GM11168 (cell line): Measurements from ENCODE around the gene CYTH1.
"Not testable (repeated sequence)": the region's sequence is repeated elsewhere in the genome, so short reads cannot be mapped to it uniquely, and the experiment has no call there.

Experiments used
- in situ Hi-C: fragments of 300-500 bp; cut with MboI; formaldehyde crosslinking; loops from one replicate; pipeline ENCODE4 v1.12.0; 2022; ENCODE audit warnings: low sequenced_read_pairs; ENCODE audit not compliant: unreplicated experiment

CYTH1 gene

GRCh38 chr17:78677303-78678221 is 104.5 kb downstream of the CYTH1 start:
- in situ Hi-C loops: no loop called here

- in situ Hi-C loops: no loop called here
Observed at GRCh38 chr17:78676412-78677302, 105.4 kb downstream of the CYTH1 start.

- in situ Hi-C loops: no loop called here
Observed at GRCh38 chr17:78675836-78676235, 106.2 kb downstream of the CYTH1 start.

- in situ Hi-C loops: no loop called here
Observed at GRCh38 chr17:78675316-78675616, 106.8 kb downstream of the CYTH1 start.

GRCh38 chr17:78674595-78675315 is 107.3 kb downstream of the CYTH1 start:
- in situ Hi-C loops: no loop called here

- in situ Hi-C loops: no loop called here
Observed at GRCh38 chr17:78674156-78674555, 107.9 kb downstream of the CYTH1 start.

GRCh38 chr17:78673395-78673794 is 108.7 kb downstream of the CYTH1 start:
- in situ Hi-C loops: no loop called here

GRCh38 chr17:78672871-78673371 is 109.2 kb downstream of the CYTH1 start:
- in situ Hi-C loops: no loop called here

- in situ Hi-C loops: no loop called here
Observed at GRCh38 chr17:78672005-78672404, 110.1 kb downstream of the CYTH1 start.

- in situ Hi-C loops: not testable (repeated sequence)
Observed at GRCh38 chr17:78671726-78672001, 110.4 kb downstream of the CYTH1 start.

GRCh38 chr17:78670850-78671725 is 111.0 kb downstream of the CYTH1 start:
- in situ Hi-C loops: no loop called here

GRCh38 chr17:78669975-78670518 is 112.0 kb downstream of the CYTH1 start:
- in situ Hi-C loops: no loop called here

GRCh38 chr17:78669256-78669974 is 112.7 kb downstream of the CYTH1 start:
- in situ Hi-C loops: no loop called here

GRCh38 chr17:78668847-78669246 is 113.2 kb downstream of the CYTH1 start:
- in situ Hi-C loops: no loop called here

GRCh38 chr17:78667741-78668640 is 114.1 kb downstream of the CYTH1 start:
- in situ Hi-C loops: no loop called here

- in situ Hi-C loops: no loop called here
Observed at GRCh38 chr17:78667091-78667490, 115.0 kb downstream of the CYTH1 start.

- in situ Hi-C loops: no loop called here
Observed at GRCh38 chr17:78665952-78666920, 115.8 kb downstream of the CYTH1 start.
